Femur (tissue), 1 donor: ENCODE measurements around the gene TRIM33.
A peak's percentile ranks its signal among the peaks of the same experiment; 100 is the strongest.

ENCODE experiments used
- DNase-seq: peaks from one replicate; pipeline ENCODE4 v3.0.0-alpha.2; 2017

The TRIM33 gene

DNA sequence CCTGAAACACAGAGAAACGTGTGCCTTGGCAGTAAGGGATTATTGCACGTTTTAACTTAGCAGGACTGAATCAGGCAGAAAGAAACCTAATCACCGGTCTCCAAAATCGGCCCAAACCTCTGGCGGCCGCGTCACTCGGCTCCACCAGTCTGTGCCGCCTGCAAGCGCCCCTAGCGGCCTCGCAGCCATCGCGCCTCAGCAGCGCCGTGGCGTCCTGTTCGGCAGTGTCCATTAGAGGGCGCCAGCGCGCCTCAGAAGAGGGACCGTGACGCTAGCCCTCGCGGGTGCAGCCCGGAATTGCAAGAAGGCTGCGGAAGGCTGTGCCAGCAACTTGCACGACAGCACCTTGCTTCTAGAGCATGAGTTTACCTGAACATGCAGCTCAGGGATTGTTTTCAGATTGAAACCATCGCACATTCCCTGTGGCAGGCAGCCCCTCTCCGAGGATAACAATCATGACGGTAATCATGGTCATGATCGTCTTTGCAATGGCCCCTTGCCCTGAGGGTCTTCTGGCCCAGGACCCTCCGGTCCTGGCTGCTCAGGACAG is 164.4 kb downstream of the TRIM33 start:
- peak; percentile 97 for DNase-seq

DNA sequence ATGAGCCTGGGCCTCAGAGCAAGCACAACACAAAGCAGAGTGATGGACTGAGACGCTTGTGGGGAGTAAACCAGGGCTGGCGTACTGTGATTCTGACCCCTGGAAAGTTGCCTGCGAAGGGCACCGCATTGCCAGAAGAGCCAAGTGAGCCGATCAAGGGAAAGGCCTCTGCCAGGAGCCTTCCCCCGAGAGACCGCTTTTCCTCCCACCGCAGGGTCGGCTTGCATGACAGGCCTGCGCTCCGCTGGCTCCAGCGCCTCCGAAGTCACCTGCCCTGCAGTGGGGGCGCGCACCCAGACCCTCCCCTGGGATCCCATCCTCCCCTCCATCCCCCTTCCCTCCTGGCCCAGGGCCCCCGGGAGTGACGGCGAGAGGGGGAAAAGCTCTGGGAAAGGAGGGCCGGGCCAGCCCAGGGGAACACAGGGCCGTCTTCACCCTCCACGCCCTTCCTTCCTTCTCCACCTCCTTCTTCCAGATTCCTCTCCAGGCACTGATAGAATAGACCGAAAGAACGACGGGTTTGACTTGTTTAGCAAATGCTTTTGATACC is 165.0 kb downstream of the TRIM33 start:
- no peak for DNase-seq

- no peak for DNase-seq
Observed at GRCh38 chr1:114344656-114345055, 166.3 kb downstream of the TRIM33 start.
